WERI-Rb-1 (cell line): ENCODE measurements around the gene EIF4E1B.

Experiments used
- DNase-seq: peaks from one replicate; pipeline ENCODE4 v3.0.0-alpha.2; 2020
- H3K27ac ChIP-seq: fragments of 250-450 bp; sonication (Bioruptor Pico); 2 replicates; pipeline ENCODE4 v1.5.1; 2020; ENCODE audit warnings: mild to moderate bottlenecking, moderate library complexity
- H3K27me3 ChIP-seq: fragments of 250-450 bp; sonication (Bioruptor Pico); 2 replicates; pipeline ENCODE4 v1.5.1; 2021; ENCODE audit warnings: mild to moderate bottlenecking, low read depth, moderate library complexity; ENCODE audit not compliant: insufficient read depth, severe bottlenecking
- H3K36me3 ChIP-seq: fragments of 250-450 bp; sonication (Bioruptor Pico); 2 replicates; pipeline ENCODE4 v1.5.1; 2020; ENCODE audit warnings: mild to moderate bottlenecking, moderate library complexity
- H3K4me3 ChIP-seq: 2 replicates; pipeline ENCODE4 v1.5.1; 2011; ENCODE audit warnings: low read depth, mild to moderate bottlenecking, control low read depth, low read length
- H3K9me3 ChIP-seq: fragments of 250-450 bp; sonication (Bioruptor Pico); 2 replicates; pipeline ENCODE4 v1.5.1; 2021; ENCODE audit warnings: mild to moderate bottlenecking, moderate library complexity; ENCODE audit not compliant: severe bottlenecking
- TF ChIP-seq, protein P1 (sequence below): IDR thresholded peaks from 2 replicates; pipeline ENCODE4 v1.5.1; 2011; ENCODE audit warnings: low read depth, mild to moderate bottlenecking, control low read depth, inconsistent platforms, low read length

The EIF4E1B gene

DNA sequence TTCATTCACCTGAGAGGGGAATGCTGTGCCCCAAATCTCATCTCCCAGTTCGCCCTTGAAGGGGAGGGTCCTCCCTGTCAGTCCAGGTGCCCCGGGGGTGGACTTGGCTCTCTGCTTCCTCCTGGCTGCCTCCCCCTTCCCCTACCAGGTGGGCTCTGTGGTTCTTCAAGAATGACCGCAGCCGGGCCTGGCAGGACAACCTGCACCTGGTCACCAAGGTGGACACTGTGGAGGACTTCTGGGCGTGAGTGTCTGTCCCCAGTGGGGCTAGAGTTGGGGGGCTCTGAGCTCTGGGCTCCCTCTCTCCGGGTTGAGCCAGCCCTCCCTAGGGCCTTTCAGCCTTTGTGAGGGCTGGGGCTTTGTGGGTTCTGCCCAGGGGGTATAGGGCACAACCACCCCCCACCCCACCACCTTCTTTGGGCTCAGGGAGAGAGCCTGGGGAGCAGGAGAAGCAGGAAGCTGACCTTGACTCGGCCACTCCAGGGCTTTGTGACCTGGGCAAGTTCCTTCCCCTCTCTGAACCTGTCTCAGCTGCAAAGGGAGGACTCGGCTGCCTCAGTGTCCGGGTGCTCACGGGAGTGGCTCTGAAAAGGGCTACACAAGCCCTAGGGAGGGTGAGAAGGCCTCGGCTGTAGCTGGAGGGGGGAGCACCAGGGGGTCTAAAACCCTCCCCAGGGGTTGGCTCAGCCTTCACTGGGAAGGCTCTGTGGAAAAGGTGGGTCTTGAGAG, 13.2 kb downstream of the EIF4E1B start:
- TF ChIP-seq, protein P1, sequence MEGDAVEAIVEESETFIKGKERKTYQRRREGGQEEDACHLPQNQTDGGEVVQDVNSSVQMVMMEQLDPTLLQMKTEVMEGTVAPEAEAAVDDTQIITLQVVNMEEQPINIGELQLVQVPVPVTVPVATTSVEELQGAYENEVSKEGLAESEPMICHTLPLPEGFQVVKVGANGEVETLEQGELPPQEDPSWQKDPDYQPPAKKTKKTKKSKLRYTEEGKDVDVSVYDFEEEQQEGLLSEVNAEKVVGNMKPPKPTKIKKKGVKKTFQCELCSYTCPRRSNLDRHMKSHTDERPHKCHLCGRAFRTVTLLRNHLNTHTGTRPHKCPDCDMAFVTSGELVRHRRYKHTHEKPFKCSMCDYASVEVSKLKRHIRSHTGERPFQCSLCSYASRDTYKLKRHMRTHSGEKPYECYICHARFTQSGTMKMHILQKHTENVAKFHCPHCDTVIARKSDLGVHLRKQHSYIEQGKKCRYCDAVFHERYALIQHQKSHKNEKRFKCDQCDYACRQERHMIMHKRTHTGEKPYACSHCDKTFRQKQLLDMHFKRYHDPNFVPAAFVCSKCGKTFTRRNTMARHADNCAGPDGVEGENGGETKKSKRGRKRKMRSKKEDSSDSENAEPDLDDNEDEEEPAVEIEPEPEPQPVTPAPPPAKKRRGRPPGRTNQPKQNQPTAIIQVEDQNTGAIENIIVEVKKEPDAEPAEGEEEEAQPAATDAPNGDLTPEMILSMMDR = no peak
- H3K4me3 ChIP-seq = peak overlapping the region; percentile 19
- no peaks in the 10 kb centered on the region for H3K36me3 ChIP-seq
- H3K27ac ChIP-seq = peak overlapping the region; percentile 94
- no peaks in the 10 kb centered on the region for H3K9me3 ChIP-seq
- no peaks in the 10 kb centered on the region for H3K27me3 ChIP-seq
- no peak for DNase-seq

DNA sequence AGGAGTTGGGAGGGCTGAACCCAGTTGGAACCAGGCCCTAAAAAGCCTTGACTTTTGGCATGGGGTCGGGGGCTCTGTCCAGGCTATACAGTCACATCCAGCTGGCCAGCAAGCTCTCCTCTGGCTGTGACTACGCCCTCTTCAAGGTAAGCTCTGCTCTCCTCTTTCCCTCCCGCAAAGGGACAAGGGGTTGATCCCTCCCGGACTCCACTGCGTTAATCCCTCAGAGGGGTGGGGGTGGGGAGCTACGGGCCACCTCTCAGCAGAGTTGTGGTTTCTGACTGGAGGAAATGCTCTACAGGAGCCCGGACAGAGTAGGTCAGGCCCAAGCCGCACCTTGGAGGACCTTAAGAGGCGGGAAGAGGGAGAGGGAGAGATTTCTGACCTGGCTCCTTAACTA, 13.8 kb downstream of the EIF4E1B start:
- Histone ChIP-seq H3K27me3 (no peaks in the 10 kb centered on the region), H3K36me3 (no peaks in the 10 kb centered on the region), H3K27ac (peak overlapping the region; percentile 94), H3K4me3 (peak overlapping the region; percentile 21), H3K9me3 (no peaks in the 10 kb centered on the region)
- TF ChIP-seq, protein P1 = no peak
- peak; percentile 90 for DNase-seq

DNA sequence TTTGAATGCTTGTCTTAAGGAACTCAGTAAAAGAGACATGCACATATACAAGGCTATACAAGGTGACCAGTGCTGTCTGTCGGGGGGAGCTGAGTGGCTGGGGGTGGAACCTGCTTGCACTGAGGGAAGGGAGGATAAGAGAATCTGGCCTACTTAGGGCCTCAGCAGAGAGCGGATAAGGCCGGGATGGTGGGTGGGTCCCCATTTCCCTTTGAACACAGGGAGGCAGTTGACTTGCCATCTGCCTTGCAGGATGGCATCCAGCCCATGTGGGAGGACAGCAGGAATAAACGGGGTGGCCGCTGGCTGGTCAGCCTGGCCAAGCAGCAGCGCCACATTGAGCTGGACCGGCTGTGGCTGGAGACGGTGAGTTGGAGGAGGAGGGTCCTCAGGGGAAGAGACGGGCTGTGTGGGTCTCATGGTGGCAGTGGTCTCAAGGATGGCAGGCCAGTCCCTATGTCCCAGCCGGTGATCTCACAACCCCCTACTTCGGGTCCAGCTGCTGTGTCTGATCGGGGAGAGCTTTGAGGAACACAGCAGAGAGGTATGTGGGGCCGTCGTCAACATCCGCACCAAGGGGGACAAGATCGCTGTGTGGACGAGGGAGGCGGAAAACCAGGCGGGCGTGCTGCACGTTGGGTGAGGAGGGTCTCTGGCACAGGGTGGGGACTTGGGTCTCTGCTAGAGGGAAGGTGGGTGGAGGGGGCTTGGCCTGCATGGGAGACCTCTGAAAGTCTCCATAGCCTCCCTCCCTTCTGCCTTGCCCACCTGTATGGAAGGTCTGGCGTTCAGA, 14.6 kb downstream of the EIF4E1B start:
- Histone ChIP-seq H3K36me3 (no peaks in the 10 kb centered on the region), H3K27me3 (no peaks in the 10 kb centered on the region), H3K4me3 (peak overlapping the region; percentile 21), H3K27ac (peak overlapping the region; percentile 94), H3K9me3 (no peaks in the 10 kb centered on the region)
- TF ChIP-seq, protein P1 = 0 out of 2 replicates have a peak, but pooled peaks have one; percentile 9
- DNase-seq = peak; percentile 86

DNA sequence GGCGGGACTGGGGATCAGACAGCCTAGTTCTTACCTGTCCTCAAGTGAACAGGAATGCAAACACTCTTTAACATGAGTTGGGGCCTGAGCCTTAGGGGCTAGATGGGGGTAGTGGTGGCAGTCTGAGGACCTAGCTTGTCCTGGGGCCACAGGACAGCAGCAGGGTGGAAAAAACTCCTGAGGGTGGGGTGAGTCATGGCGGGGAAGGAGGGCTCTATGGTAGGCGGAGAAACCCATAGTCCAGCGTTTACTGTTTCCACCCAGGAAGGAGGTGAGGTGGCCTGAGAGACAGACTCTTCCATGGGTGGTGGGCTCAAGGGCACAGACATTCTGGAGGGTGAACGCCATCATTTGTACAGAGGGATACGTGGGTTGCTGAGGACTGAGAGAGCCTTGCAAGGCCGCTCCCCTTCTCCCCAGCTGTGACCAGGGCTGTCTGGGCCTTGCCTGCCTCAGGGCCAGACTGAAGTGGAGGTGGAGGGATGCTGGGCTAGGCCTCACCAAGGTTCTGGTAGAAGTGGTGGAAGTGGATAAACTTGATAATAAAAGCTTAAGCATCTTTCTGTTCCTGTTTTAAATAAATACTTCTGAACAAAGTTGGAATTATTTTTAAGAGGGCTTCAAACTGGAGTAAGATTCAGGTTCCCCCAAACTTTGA, 15.7 kb downstream of the EIF4E1B start:
- Histone ChIP-seq H3K4me3 (no peak overlapping the region), H3K27me3 (no peaks in the 10 kb centered on the region), H3K9me3 (no peaks in the 10 kb centered on the region), H3K36me3 (no peaks in the 10 kb centered on the region), H3K27ac (peak overlapping the region; percentile 94)
- TF ChIP-seq, protein P1 = no peak
- no peak for DNase-seq

DNA sequence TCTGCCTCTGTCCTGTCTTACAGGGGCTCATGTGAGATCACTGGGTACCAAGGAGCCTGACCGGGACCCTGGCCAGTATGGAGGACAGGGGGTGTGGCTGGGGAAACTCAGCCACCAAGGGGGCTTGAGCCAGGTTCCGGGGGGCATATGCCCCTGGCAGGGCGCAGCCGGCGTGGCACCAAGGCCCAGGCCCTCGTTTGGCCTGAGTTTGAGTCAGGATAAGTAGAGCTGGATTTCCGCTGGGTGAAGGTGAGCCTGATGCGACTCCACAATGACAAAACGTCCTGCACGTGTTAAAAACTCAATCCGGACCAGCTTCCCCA, 16.2 kb downstream of the EIF4E1B start:
- no peak overlapping the region; the same call in 1 of the 2 replicates for H3K4me3 ChIP-seq
- H3K27me3 ChIP-seq = no peaks in the 10 kb centered on the region
- peak overlapping the region; percentile 94 for H3K27ac ChIP-seq
- H3K9me3 ChIP-seq = no peaks in the 10 kb centered on the region
- H3K36me3 ChIP-seq = no peaks in the 10 kb centered on the region
- TF ChIP-seq, protein P1 = no peak
- no peak for DNase-seq
